Kidney (tissue), 14 donors: ENCODE data around the gene TMEM205. TPM values are rescaled to one million over a fixed set of nuclear protein-coding genes. Genes with fewer than 3 reads are reported as not detected.
"Not testable (repeated sequence)": the region's sequence is repeated elsewhere in the genome, so short reads cannot be mapped to it uniquely, and the experiment has no call there.

Experiments used
- DNase-seq, 5 donors: peaks; one replicate each; pipeline ENCODE4 v3.0.0-alpha.2; 2013 to 2020
- FAIRE-seq: peaks from 2 replicates; lab custom pipeline; 2012; peaks lifted over from hg19 to GRCh38; lab: Jason Lieb, UNC
- H3K27ac ChIP-seq, 2 donors: one replicate each; pipeline ENCODE4 v1.7.0; 2013; ENCODE audit warnings: low read depth in 2 of 2, low read length in 2 of 2, inconsistent platforms in 1 of 2
- H3K27me3 ChIP-seq: one replicate; pipeline ENCODE4 v1.7.1; 2013; ENCODE audit warnings: low read length, inconsistent platforms; ENCODE audit not compliant: control insufficient read depth, insufficient read depth
- H3K36me3 ChIP-seq, 3 donors: one replicate each; pipeline versions ENCODE4 v1.7.0 to v1.7.1; 2013; ENCODE audit warnings: low read length in 3 of 3, control low read depth in 1 of 3, inconsistent platforms in 1 of 3; ENCODE audit not compliant: insufficient read depth in 3 of 3, control insufficient read depth in 2 of 3
- H3K4me1 ChIP-seq, 3 donors: one replicate each; pipeline versions ENCODE4 v1.7.0 to v1.7.1; 2013; ENCODE audit warnings: low read length in 3 of 3, inconsistent platforms in 1 of 3, low read depth in 1 of 3; ENCODE audit not compliant: control insufficient read depth in 2 of 3, insufficient read depth in 2 of 3
- H3K4me3 ChIP-seq, 3 donors: one replicate each; pipeline versions ENCODE4 v1.7.0 to v1.8.1; 2013; ENCODE audit warnings: low read length in 3 of 3, control low read depth in 1 of 3, inconsistent platforms in 1 of 3
- H3K9ac ChIP-seq, 3 donors: one replicate each; pipeline versions ENCODE4 v1.7.0 to v1.7.1; 2013; ENCODE audit warnings: low read length in 3 of 3, control low read depth in 1 of 3, inconsistent platforms in 1 of 3
- H3K9me3 ChIP-seq, 3 donors: one replicate each; pipeline versions ENCODE4 v1.7.0 to v1.7.1; 2013; ENCODE audit warnings: low read length in 3 of 3, control low read depth in 1 of 3, inconsistent platforms in 1 of 3; ENCODE audit not compliant: control insufficient read depth in 2 of 3, insufficient read depth in 1 of 3
- CTCF ChIP-seq: IDR thresholded peaks from 3 replicates; pipeline ENCODE4 v1.5.1; 2012; ENCODE audit warnings: mild to moderate bottlenecking, moderate library complexity, borderline replicate concordance; ENCODE audit not compliant: insufficient read depth; ENCODE audit errors: extremely low read depth
- intact Hi-C: fragments of 100-400 bp; cut with DNase I; formaldehyde crosslinking; loops from one replicate; pipeline ENCODE4 v1.11.1; 2022
- polyA plus RNA-seq: library from polyadenylated mRNA; stranded (reverse); fragments of 350-450 nt; fragmentation: Illumina TruSeq; extraction: RNeasy Lipid Tissue Mini Kit (QIAGEN cat#74804); gene quantifications from one replicate; pipeline ENCODE4 v1.2.3, GENCODE V29; 2014; ENCODE audit warnings: low read depth, low replicate concordance; ENCODE audit not compliant: insufficient read depth
- total RNA-seq: library from RNA; stranded (reverse); fragmentation: NEBNext Ultra II Directional; extraction: Animal tissue kit (Norgen Biotek cat#: 25700); gene quantifications from one replicate; pipeline ENCODE4 v1.2.1, GENCODE V29; 2021
- donor health status: control.
- donor health status: control.
- donor health status: control.
- donor health status: control.
- donor health status: control.
- donor health status: DM: yes; HTN: yes; CAD: no.
- donor health status: Normal renal cell carcinoma (clear cell type).

TMEM205 gene
- total and polyA plus RNA-seq, 2 donors from 2014 or later: 150 to 417 TPM

GRCh38 chr19:11356074-11356397, 10.0 kb upstream of the TMEM205 start:
- DNase-seq (no peak), FAIRE-seq (no peak)
- peaks cover 2% of the 10 kb centered on the region for H3K27me3 ChIP-seq
- H3K9me3 ChIP-seq: no peaks in the 10 kb centered on the region
- intact Hi-C loops: no loop called here
- peak overlapping the region; percentile 62 to 78 (median 71) for H3K9ac ChIP-seq
- no peak overlapping the region for H3K27ac ChIP-seq
- TF ChIP-seq CTCF: no peak
- H3K4me3 ChIP-seq: peak overlapping the region; percentile 55 to 92 (median 65)
- no peaks in the 10 kb centered on the region for H3K36me3 ChIP-seq
- H3K4me1 ChIP-seq: peaks cover 3 to 8% (median 4%) of the 10 kb centered on the region in 3 donors

- intact Hi-C loops: no loop called here
- FAIRE-seq (no peak), DNase-seq (peak; percentile 85 to 98 (median 95))
- no peaks in the 10 kb centered on the region for H3K36me3 ChIP-seq
- H3K27ac ChIP-seq: no peak within 1 kb of the TSS
- peaks cover 3 to 8% (median 4%) of the 10 kb centered on the region in 3 donors for H3K4me1 ChIP-seq
- H3K9ac ChIP-seq: peak within 1 kb of the TSS; percentile 62 to 78 (median 71)
- no peaks in the 10 kb centered on the region for H3K9me3 ChIP-seq
- H3K27me3 ChIP-seq: peaks cover 2% of the 10 kb centered on the region
- peak within 1 kb of the TSS; percentile 55 to 92 (median 65) for H3K4me3 ChIP-seq
- no peak for TF ChIP-seq CTCF
These were observed 9.3 kb upstream of the TMEM205 start, which contains the start of gene PLPPR2 for GRCh38 chr19:11355160-11356073. Gene PLPPR2, plus strand, starts transcription at chr19:11355432. Its CDS starts 2,242 bp downstream, at chr19:11357674.

- H3K27me3 ChIP-seq, intact Hi-C loops, H3K36me3 ChIP-seq, H3K9ac ChIP-seq, H3K4me1 ChIP-seq, FAIRE-seq, DNase-seq, H3K27ac ChIP-seq, H3K9me3 ChIP-seq, H3K4me3 ChIP-seq: not testable (repeated sequence)
These were observed 8.0 kb upstream of the TMEM205 start for GRCh38 chr19:11354102-11354501.

GRCh38 chr19:11349171-11349570, 3.1 kb upstream of the TMEM205 start:
- no peak for TF ChIP-seq CTCF
- no peak for FAIRE-seq
- H3K36me3 ChIP-seq: no peaks in the 10 kb centered on the region
- H3K27ac ChIP-seq: no peak overlapping the region
- intact Hi-C loops: no loop called here
- H3K4me1 ChIP-seq: peaks cover 0 to 11% (median 0%) of the 10 kb centered on the region in 3 donors
- DNase-seq: no peak
- peaks cover 0 to 6% (median 0%) of the 10 kb centered on the region in 3 donors for H3K9me3 ChIP-seq
- no peak overlapping the region for H3K4me3 ChIP-seq
- H3K9ac ChIP-seq: no peak overlapping the region
- no peaks in the 10 kb centered on the region for H3K27me3 ChIP-seq
